AG04450 (cell line): ENCODE results near the gene CYP1A1. TPM values are rescaled to one million over a fixed set of nuclear protein-coding genes. Genes with fewer than 3 reads are reported as not detected.

Experiments used
- CTCF ChIA-PET: fragments of 300-600, 350-600 bp; formaldehyde crosslinking; extraction: SDS; loops from one replicate; lab custom pipeline; 2022; ENCODE audit warnings: antibody characterized with exemption, inconsistent platforms; lab: Charles Lee
- POLR2A ChIA-PET: fragments of 350-600 bp; formaldehyde crosslinking; extraction: SDS; loops from one replicate; lab custom pipeline; 2021; ENCODE audit warnings: antibody characterized with exemption, inconsistent platforms; lab: Yijun Ruan, JAX
- DNase-seq: peaks from one replicate; pipeline ENCODE4 v3.0.0-alpha.2; 2011; ENCODE audit warnings: low read depth, low spot score
- H3K27ac ChIP-seq: one replicate; pipeline ENCODE4 v1.5.1; 2012; ENCODE audit warnings: low read depth, low read length, control low read depth
- H3K27me3 ChIP-seq: one replicate; pipeline ENCODE4 v1.6.0; 2012; ENCODE audit warnings: low read length; ENCODE audit not compliant: control insufficient read depth, insufficient read depth
- H3K4me3 ChIP-seq: 2 replicates; pipeline ENCODE4 v1.5.1; 2011; ENCODE audit warnings: mild to moderate bottlenecking, low read depth, low read length, control low read depth
- H3K9me3 ChIP-seq: 2 replicates; pipeline ENCODE4 v1.5.1; 2012; ENCODE audit warnings: low read length; ENCODE audit not compliant: control insufficient read depth, insufficient read depth
- CTCF ChIP-seq: IDR thresholded peaks from 2 replicates; pipeline ENCODE4 v1.5.1; 2011; ENCODE audit warnings: low read depth, low read length, control low read depth, inconsistent platforms
- polyA plus RNA-seq: library from polyadenylated mRNA; depleted of rRNA; stranded (reverse); fragments of >200 nt; gene quantifications from 2 replicates; pipeline ENCODE4 v1.2.3, GENCODE V29; 2011

The CYP1A1 gene
- polyA plus RNA-seq, 1 experiment: 0.04 TPM

DNA sequence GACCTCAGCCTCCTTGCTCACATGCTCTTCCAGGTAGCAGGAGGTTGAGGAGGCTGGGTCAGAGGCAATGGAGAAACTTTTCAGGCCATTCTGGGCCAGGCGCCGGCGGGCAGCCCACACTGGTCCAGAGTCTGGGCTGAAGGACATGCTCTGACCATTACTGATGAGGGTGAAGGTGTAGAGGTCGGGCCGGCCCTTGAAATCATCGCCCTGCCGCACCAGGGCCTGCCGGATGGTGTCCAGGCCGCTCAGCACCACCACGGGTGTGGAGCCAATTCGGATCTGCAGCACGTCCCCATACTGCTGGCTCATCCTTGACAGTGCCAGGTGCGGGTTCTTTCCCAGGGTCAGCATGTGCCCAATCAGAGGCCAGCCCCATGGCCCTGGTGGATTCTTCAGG, 2.7 kb downstream of the CYP1A1 start:
- no peak for DNase-seq
- Histone ChIP-seq H3K4me3 (no peak overlapping the region), H3K27ac (no peak overlapping the region), H3K27me3 (peaks cover 46% of the 10 kb centered on the region), H3K9me3 (peaks cover 4% of the 10 kb centered on the region; the same call in 1 of the 2 replicates)
- CTCF ChIA-PET: no interaction called here
- POLR2A ChIA-PET: no interaction called here
- TF ChIP-seq CTCF: no peak

DNA sequence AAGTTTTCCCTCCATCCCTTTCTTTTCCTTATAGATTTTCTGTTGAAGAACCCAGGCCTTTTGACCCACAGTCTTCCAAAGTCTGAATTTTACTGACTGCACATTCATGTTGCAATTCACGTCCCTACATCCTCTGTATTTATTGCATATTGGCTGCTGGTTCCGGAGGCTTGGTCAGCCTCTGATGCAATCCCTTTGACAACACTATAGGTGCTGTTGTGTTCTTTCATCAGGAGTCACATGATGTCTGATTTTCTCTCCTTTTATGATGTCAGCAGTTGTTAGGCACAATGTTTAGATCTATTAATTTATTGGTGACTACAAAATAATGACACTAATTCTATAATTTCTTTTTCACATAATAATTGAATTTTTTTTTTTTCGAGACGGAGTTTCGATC, 8.7 kb downstream of the CYP1A1 start:
- no peak overlapping the region for H3K4me3 ChIP-seq
- TF ChIP-seq CTCF: no peak
- no peaks in the 10 kb centered on the region for H3K9me3 ChIP-seq
- CTCF ChIA-PET: no interaction called here
- DNase-seq: no peak
- H3K27ac ChIP-seq: no peak overlapping the region
- H3K27me3 ChIP-seq: peaks cover 11% of the 10 kb centered on the region
- POLR2A ChIA-PET: no interaction called here

DNA sequence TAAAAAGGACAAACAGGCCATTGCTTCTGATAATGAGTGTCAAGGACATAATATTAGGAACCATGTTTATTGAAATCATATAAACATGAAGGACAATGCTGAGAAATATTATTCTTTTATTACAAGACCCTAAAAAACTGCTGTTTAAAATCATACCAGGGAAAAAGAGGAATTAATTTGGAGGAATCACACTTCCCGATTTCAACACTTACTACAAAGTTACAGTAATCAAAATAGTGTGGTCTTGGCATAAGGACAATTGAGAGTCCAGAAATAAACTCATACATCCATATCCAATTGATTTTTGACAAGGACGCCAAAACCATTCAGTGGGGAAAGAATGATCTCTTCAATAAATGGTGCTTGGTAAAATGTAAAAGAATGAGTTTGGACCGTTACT, 13.0 kb downstream of the CYP1A1 start:
- Histone ChIP-seq H3K27me3 (no peaks in the 10 kb centered on the region), H3K4me3 (no peak overlapping the region), H3K9me3 (no peaks in the 10 kb centered on the region), H3K27ac (no peak overlapping the region)
- CTCF ChIA-PET: interaction anchor here (0.7 to 1.2 kb wide), 2 partner anchors 56 to 303 kb away, joined by 3 to 7 read pairs; no protein-coding TSS in a partner anchor
- no peak for DNase-seq
- no peak for TF ChIP-seq CTCF
- POLR2A ChIA-PET: no interaction called here

- no peak for DNase-seq
- no peaks in the 10 kb centered on the region for H3K9me3 ChIP-seq
- H3K4me3 ChIP-seq: no peak overlapping the region
- ChIA-PET POLR2A (no interaction called here), CTCF (no interaction called here)
- H3K27me3 ChIP-seq: no peaks in the 10 kb centered on the region
- no peak for TF ChIP-seq CTCF
- H3K27ac ChIP-seq: no peak overlapping the region
Observed at GRCh38 chr15:74710319-74711094, 14.8 kb downstream of the CYP1A1 start.

- no peak overlapping the region for H3K27ac ChIP-seq
- ChIA-PET CTCF (interaction anchor here (0.5 to 1.1 kb wide), 2 partner anchors 31 to 61 kb away, joined by 3 read pairs; no protein-coding TSS in a partner anchor), POLR2A (no interaction called here)
- H3K4me3 ChIP-seq: no peak overlapping the region
- H3K27me3 ChIP-seq: no peaks in the 10 kb centered on the region
- DNase-seq: no peak
- no peaks in the 10 kb centered on the region for H3K9me3 ChIP-seq
- TF ChIP-seq CTCF: no peak
Observed at GRCh38 chr15:74709892-74710291, 15.4 kb downstream of the CYP1A1 start.
